Measurements from ENCODE around the gene NHSL2. TPM values are rescaled to one million over a fixed set of nuclear protein-coding genes. Genes with fewer than 3 reads are reported as not detected.

Gene NHSL2
- total and polyA plus RNA-seq, 2 experiments from 2014 or later, result 4.7 to 9.5 TPM

DNA sequence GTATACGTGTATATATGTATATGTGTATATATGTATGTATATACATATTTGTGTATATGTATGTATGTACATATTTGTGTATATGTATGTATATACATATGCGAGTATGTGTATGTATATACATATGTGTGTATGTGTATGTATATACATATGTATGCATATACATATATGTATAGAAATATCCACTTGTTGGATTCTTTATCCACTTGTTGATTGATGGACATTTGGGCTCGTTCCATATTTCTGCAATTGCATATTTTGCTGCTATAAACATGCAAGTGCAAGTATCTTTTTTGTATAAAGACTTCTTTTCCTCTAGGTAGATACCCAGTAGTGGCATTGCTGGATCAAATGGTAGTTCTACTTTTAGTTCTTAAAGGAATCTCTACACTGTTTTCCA, 25.5 kb upstream of the NHSL2 start:
- Mint-ChIP-seq H3K27ac (no peak overlapping the region), H3K9me3 (peaks cover 3% of the 10 kb centered on the region; the same call in 1 of the 3 replicates), H3K4me1 (no peaks in the 10 kb centered on the region), H3K4me3 (no peak overlapping the region), H3K36me3 (ENCODE audit: low read depth) (no peaks in the 10 kb centered on the region), H3K27me3 (ENCODE audit: insufficient read depth, low read depth, poor library complexity) (no peaks in the 10 kb centered on the region)
- Histone ChIP-seq H3K27me3 (ENCODE audit: insufficient read depth) (no peaks in the 10 kb centered on the region), H3K9me2 (ENCODE audit: insufficient read depth) (no peaks in the 10 kb centered on the region), H3F3A (replicated peaks; ENCODE audit: low read depth) (no peaks in the 10 kb centered on the region), H3K4me2 (no peak overlapping the region), H4K20me1 (replicated peaks; ENCODE audit: insufficient read depth) (no peaks in the 10 kb centered on the region), H3K36me3 (ENCODE audit: insufficient read depth) (no peaks in the 10 kb centered on the region), H2AFZ (no peak overlapping the region), H3K4me3 (no peak overlapping the region), H3K27ac (ENCODE audit: low read depth) (no peak overlapping the region), H3K79me2 (replicated peaks; ENCODE audit: insufficient read depth) (no peaks in the 10 kb centered on the region), H3K4me1 (ENCODE audit: insufficient read depth) (no peaks in the 10 kb centered on the region)
- DNase-seq (ENCODE audit: low spot score) (no peak), ATAC-seq (no peak)
- TF ChIP-seq, protein P1, sequence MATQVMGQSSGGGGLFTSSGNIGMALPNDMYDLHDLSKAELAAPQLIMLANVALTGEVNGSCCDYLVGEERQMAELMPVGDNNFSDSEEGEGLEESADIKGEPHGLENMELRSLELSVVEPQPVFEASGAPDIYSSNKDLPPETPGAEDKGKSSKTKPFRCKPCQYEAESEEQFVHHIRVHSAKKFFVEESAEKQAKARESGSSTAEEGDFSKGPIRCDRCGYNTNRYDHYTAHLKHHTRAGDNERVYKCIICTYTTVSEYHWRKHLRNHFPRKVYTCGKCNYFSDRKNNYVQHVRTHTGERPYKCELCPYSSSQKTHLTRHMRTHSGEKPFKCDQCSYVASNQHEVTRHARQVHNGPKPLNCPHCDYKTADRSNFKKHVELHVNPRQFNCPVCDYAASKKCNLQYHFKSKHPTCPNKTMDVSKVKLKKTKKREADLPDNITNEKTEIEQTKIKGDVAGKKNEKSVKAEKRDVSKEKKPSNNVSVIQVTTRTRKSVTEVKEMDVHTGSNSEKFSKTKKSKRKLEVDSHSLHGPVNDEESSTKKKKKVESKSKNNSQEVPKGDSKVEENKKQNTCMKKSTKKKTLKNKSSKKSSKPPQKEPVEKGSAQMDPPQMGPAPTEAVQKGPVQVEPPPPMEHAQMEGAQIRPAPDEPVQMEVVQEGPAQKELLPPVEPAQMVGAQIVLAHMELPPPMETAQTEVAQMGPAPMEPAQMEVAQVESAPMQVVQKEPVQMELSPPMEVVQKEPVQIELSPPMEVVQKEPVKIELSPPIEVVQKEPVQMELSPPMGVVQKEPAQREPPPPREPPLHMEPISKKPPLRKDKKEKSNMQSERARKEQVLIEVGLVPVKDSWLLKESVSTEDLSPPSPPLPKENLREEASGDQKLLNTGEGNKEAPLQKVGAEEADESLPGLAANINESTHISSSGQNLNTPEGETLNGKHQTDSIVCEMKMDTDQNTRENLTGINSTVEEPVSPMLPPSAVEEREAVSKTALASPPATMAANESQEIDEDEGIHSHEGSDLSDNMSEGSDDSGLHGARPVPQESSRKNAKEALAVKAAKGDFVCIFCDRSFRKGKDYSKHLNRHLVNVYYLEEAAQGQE (IDR thresholded peaks at IDR 0.05; ENCODE audit: unreplicated experiment), result no peak
- TF ChIP-seq, protein P2, sequence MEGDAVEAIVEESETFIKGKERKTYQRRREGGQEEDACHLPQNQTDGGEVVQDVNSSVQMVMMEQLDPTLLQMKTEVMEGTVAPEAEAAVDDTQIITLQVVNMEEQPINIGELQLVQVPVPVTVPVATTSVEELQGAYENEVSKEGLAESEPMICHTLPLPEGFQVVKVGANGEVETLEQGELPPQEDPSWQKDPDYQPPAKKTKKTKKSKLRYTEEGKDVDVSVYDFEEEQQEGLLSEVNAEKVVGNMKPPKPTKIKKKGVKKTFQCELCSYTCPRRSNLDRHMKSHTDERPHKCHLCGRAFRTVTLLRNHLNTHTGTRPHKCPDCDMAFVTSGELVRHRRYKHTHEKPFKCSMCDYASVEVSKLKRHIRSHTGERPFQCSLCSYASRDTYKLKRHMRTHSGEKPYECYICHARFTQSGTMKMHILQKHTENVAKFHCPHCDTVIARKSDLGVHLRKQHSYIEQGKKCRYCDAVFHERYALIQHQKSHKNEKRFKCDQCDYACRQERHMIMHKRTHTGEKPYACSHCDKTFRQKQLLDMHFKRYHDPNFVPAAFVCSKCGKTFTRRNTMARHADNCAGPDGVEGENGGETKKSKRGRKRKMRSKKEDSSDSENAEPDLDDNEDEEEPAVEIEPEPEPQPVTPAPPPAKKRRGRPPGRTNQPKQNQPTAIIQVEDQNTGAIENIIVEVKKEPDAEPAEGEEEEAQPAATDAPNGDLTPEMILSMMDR (conservative IDR thresholded peaks at IDR 0.05; ENCODE audit: low read depth in 2 of 2), result no peak
- no peak for TF ChIP-seq EZH2phosphoT487 (IDR thresholded peaks at IDR 0.05; ENCODE audit: unreplicated experiment)
- no peak for TF ChIP-seq ZNF331 (CRISPR knock-in tag; IDR thresholded peaks at IDR 0.05; ENCODE audit: low read depth)
- no peak for TF ChIP-seq POLR2AphosphoS5 (IDR thresholded peaks at IDR 0.05; ENCODE audit: low read depth)
- TF ChIP-seq CREB1 (CRISPR knock-in tag; IDR thresholded peaks at IDR 0.05; ENCODE audit: low read depth), result no peak
- TF ChIP-seq, protein P3, sequence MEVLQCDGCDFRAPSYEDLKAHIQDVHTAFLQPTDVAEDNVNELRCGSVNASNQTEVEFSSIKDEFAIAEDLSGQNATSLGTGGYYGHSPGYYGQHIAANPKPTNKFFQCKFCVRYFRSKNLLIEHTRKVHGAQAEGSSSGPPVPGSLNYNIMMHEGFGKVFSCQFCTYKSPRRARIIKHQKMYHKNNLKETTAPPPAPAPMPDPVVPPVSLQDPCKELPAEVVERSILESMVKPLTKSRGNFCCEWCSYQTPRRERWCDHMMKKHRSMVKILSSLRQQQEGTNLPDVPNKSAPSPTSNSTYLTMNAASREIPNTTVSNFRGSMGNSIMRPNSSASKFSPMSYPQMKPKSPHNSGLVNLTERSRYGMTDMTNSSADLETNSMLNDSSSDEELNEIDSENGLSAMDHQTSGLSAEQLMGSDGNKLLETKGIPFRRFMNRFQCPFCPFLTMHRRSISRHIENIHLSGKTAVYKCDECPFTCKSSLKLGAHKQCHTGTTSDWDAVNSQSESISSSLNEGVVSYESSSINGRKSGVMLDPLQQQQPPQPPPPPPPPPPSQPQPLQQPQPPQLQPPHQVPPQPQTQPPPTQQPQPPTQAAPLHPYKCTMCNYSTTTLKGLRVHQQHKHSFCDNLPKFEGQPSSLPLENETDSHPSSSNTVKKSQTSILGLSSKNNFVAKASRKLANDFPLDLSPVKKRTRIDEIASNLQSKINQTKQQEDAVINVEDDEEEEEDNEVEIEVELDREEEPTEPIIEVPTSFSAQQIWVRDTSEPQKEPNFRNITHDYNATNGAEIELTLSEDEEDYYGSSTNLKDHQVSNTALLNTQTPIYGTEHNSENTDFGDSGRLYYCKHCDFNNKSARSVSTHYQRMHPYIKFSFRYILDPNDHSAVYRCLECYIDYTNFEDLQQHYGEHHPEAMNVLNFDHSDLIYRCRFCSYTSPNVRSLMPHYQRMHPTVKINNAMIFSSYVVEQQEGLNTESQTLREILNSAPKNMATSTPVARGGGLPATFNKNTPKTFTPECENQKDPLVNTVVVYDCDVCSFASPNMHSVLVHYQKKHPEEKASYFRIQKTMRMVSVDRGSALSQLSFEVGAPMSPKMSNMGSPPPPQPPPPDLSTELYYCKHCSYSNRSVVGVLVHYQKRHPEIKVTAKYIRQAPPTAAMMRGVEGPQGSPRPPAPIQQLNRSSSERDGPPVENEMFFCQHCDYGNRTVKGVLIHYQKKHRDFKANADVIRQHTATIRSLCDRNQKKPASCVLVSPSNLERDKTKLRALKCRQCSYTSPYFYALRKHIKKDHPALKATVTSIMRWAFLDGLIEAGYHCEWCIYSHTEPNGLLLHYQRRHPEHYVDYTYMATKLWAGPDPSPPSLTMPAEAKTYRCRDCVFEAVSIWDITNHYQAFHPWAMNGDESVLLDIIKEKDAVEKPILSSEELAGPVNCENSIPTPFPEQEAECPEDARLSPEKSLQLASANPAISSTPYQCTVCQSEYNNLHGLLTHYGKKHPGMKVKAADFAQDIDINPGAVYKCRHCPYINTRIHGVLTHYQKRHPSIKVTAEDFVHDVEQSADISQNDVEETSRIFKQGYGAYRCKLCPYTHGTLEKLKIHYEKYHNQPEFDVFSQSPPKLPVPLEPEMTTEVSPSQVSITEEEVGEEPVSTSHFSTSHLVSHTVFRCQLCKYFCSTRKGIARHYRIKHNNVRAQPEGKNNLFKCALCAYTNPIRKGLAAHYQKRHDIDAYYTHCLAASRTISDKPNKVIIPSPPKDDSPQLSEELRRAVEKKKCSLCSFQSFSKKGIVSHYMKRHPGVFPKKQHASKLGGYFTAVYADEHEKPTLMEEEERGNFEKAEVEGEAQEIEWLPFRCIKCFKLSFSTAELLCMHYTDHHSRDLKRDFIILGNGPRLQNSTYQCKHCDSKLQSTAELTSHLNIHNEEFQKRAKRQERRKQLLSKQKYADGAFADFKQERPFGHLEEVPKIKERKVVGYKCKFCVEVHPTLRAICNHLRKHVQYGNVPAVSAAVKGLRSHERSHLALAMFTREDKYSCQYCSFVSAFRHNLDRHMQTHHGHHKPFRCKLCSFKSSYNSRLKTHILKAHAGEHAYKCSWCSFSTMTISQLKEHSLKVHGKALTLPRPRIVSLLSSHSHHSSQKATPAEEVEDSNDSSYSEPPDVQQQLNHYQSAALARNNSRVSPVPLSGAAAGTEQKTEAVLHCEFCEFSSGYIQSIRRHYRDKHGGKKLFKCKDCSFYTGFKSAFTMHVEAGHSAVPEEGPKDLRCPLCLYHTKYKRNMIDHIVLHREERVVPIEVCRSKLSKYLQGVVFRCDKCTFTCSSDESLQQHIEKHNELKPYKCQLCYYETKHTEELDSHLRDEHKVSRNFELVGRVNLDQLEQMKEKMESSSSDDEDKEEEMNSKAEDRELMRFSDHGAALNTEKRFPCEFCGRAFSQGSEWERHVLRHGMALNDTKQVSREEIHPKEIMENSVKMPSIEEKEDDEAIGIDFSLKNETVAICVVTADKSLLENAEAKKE (CRISPR knock-in tag; IDR thresholded peaks at IDR 0.05), result no peak
- TF ChIP-seq, protein P4, sequence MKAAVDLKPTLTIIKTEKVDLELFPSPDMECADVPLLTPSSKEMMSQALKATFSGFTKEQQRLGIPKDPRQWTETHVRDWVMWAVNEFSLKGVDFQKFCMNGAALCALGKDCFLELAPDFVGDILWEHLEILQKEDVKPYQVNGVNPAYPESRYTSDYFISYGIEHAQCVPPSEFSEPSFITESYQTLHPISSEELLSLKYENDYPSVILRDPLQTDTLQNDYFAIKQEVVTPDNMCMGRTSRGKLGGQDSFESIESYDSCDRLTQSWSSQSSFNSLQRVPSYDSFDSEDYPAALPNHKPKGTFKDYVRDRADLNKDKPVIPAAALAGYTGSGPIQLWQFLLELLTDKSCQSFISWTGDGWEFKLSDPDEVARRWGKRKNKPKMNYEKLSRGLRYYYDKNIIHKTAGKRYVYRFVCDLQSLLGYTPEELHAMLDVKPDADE (IDR thresholded peaks at IDR 0.05), result no peak
- no peak for TF ChIP-seq NANOG (IDR thresholded peaks at IDR 0.05; ENCODE audit: borderline replicate concordance)
- no peak for TF ChIP-seq EZH2 (IDR thresholded peaks at IDR 0.05; ENCODE audit: low read depth, unreplicated experiment)
- TF ChIP-seq JUNB (IDR thresholded peaks at IDR 0.05; ENCODE audit: unreplicated experiment), result no peak
- no peak for TF ChIP-seq ZNF114 (CRISPR knock-in tag; IDR thresholded peaks at IDR 0.05)

All from GM23338 (cell line).